ENCODE data around the gene GRAMD1A.
A peak's percentile ranks its signal among the peaks of the same experiment; 100 is the strongest.
"Not testable (repeated sequence)": the region's sequence is repeated elsewhere in the genome, so short reads cannot be mapped to it uniquely, and the experiment has no call there.

Gene GRAMD1A

GRCh38 chr19:35018379-35018778, 18.3 kb downstream of the GRAMD1A start:
- no peak for DNase-seq (ENCODE audit: low read depth in 2 of 2)

- DNase-seq (ENCODE audit: low read depth in 2 of 2) = no peak
These were observed 19.0 kb downstream of the GRAMD1A start for GRCh38 chr19:35019144-35019543.

GRCh38 chr19:35021016-35021415, 20.9 kb downstream of the GRAMD1A start:
- DNase-seq (ENCODE audit: low read depth in 2 of 2) = no peak

GRCh38 chr19:35021596-35021995, 21.5 kb downstream of the GRAMD1A start:
- DNase-seq (ENCODE audit: low read depth in 2 of 2) = no peak

GRCh38 chr19:35022460-35022859, 22.3 kb downstream of the GRAMD1A start:
- no peak for DNase-seq (ENCODE audit: low read depth in 2 of 2)

- DNase-seq (ENCODE audit: low read depth in 2 of 2) = no peak
These were observed 23.3 kb downstream of the GRAMD1A start for GRCh38 chr19:35023428-35023827.

- no peak for DNase-seq (ENCODE audit: low read depth in 2 of 2)
These were observed 24.0 kb downstream of the GRAMD1A start for GRCh38 chr19:35024095-35024494.

GRCh38 chr19:35025969-35026368, 25.8 kb downstream of the GRAMD1A start:
- no peak for DNase-seq (ENCODE audit: low read depth in 2 of 2)

- DNase-seq (ENCODE audit: low read depth in 2 of 2) = no peak
These were observed 26.3 kb downstream of the GRAMD1A start for GRCh38 chr19:35026418-35026817.

GRCh38 chr19:35027009-35027408, 26.9 kb downstream of the GRAMD1A start:
- no peak for DNase-seq (ENCODE audit: low read depth in 2 of 2)

GRCh38 chr19:35027851-35028599, 27.9 kb downstream of the GRAMD1A start:
- no peak for DNase-seq (ENCODE audit: low read depth in 2 of 2)

GRCh38 chr19:35028600-35028885, 28.4 kb downstream of the GRAMD1A start:
- DNase-seq (ENCODE audit: low read depth in 2 of 2) = not testable (repeated sequence)

- DNase-seq (ENCODE audit: low read depth in 2 of 2) = not testable (repeated sequence)
These were observed 29.2 kb downstream of the GRAMD1A start for GRCh38 chr19:35029275-35029736.

- DNase-seq (ENCODE audit: low read depth in 2 of 2) = no peak
These were observed 29.7 kb downstream of the GRAMD1A start for GRCh38 chr19:35029737-35030256.

GRCh38 chr19:35030257-35031071, 30.3 kb downstream of the GRAMD1A start, which contains the start of gene SCN1B:
SCN1B (plus strand) TSS chr19:35030470; CDS start chr19:35030821, 351 bp downstream.
- peak; percentile 31 to 43 for DNase-seq (ENCODE audit: low read depth in 2 of 2)

GRCh38 chr19:35031072-35031881, 31.2 kb downstream of the GRAMD1A start:
- DNase-seq (ENCODE audit: low read depth in 2 of 2) = no peak

GRCh38 chr19:35032356-35032865, 32.3 kb downstream of the GRAMD1A start:
- no peak for DNase-seq (ENCODE audit: low read depth in 2 of 2)

GRCh38 chr19:35033067-35034004, 33.2 kb downstream of the GRAMD1A start:
- DNase-seq (ENCODE audit: low read depth in 2 of 2) = no peak

GRCh38 chr19:35034005-35034502, 33.9 kb downstream of the GRAMD1A start:
- no peak for DNase-seq (ENCODE audit: low read depth in 2 of 2)

Measured in stimulated activated CD8-positive, alpha-beta memory T cell treated with anti-CD3 and anti-CD28 coated beads, Interleukin-7, amount 100 ng/mL, for 1 hour (primary cell).